Fibroblast of skin of scalp (primary cell): ENCODE results near the gene VAMP4.
"Not testable (repeated sequence)": the region's sequence is repeated elsewhere in the genome, so short reads cannot be mapped to it uniquely, and the experiment has no call there.

Source experiments
- DNase-seq: peaks from one replicate; pipeline ENCODE4 v3.0.0-alpha.2; 2013

Gene VAMP4

GRCh38 chr1:171751221-171751620, 9.4 kb upstream of the VAMP4 start:
- DNase-seq = no peak

DNA sequence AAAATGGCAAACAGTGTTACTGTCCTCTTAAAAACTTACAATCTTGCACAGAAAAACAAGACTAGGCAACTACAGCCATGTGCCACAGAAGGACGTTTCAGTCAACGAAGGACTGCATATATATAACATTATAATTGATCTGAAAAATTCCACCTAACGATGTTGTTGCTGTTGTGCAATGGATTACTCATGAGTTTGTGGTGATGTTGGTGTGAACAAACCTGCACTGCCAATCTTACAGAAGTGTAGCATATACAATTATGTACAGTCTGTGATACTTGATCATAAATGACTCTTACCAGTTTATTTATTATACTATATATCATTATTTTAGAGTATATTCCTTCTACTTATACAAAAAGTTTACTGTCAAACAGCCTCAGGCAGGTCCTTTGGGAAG, 6.8 kb upstream of the VAMP4 start:
- DNase-seq = no peak

GRCh38 chr1:171744986-171745385, 3.1 kb upstream of the VAMP4 start:
- no peak for DNase-seq

- DNase-seq = peak; percentile 42
Observed at GRCh38 chr1:171743081-171743870, 1.4 kb upstream of the VAMP4 start.

GRCh38 chr1:171742577-171742922, 685 bp upstream of the VAMP4 start:
- peak; percentile 35 for DNase-seq

DNA sequence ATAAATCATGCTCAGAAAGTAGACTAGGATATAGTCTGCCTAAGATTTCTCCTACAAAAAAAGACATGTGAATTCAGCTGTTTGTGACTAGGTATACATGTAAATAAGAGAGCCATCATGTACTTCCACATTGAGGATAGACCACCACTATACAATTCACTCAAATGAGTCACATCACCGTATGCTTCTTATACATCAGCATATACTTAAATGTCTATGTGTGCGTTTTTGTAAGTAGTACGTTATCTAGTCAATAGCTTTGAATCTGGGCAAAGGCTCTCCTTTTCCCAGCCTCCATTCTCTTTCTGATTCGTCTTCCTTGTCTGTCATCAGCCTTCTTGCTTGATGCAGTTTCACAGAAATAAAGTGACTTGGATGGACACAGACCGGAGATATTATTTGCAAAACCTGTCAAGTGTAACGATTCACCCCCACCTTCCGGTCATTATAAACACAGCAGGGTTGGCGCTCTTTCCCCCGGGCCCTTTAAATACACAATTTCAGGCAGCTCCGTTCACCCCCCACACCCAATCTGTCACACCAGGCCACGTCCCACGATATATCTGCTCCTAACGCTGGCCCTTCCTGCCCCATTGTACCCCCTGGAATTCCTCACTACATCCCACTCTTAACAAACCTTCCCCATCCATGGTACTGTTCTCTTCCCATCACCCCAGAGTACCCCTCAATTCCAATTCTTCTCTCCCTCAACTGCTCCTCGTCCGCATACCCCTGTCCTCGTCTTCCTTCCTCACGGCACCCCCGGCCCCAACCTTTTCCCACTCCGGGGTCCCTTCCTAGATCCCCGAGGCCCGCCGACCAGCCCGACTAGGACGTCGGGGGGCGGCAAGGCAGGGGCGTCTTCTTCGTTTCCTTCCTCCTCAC, 636 bp downstream of the VAMP4 start:
- DNase-seq = peak; percentile 36

GRCh38 chr1:171740356-171740863, 1.5 kb downstream of the VAMP4 start:
- no peak for DNase-seq

DNA sequence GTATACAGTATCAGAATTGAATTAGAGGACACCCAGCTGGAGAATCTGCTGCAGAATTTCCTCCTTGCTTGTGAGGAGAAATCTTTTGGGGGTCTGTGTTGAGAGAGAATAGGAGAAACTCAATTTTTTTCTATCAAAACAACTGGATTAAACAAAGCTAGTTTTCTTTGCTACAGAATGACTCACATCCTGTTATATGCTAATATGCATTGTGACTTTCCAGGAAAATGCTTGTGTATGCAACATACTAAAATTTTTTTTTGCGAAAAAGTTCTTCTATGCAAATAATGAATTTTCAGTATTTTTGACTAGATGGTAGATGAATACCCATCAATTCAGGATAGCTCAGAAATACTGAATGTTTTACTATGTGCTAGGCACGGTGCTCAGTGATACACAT, 2.2 kb downstream of the VAMP4 start:
- no peak for DNase-seq

- DNase-seq = peak; percentile 26
Observed at GRCh38 chr1:171738911-171739310, 3.0 kb downstream of the VAMP4 start.

DNA sequence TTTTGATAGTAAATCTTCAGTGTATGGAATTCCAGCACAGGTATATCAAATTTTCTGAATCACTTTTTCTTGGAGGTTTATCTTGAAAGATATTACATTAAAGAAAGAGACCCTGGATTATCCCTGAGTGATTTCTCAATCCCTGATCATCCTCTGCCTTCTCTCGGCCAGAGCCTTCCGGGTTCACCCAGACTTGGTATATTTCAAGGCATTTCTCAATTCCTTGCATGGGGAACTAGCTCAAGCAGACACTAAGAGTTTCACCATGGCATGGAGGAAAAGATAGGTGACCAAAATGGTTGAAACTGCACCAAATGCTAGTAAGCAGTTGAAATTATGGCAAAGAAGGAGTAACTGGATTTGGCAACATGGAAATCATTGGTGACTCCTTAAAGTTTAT, 5.7 kb downstream of the VAMP4 start:
- DNase-seq = no peak

DNA sequence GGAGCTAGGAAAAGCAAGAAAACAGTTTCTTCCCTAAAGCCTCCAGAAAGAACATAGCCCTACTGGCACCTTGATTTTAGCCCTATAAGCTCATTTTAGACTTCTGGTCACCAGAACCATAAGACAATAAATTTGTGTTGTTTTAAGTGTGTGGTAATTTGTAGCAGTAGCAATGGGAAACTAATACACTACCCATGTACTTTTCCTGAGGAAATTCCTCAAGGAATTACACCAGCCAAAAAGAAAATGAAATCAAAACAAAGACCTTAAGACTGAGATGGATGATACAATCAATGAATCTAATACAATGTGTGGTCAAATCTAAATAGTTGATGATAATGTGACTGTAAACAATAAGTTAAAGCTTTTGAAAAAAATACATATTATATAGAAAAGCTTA, 11.8 kb downstream of the VAMP4 start:
- peak; percentile 42 for DNase-seq

- DNase-seq = no peak
Observed at GRCh38 chr1:171727778-171728177, 14.1 kb downstream of the VAMP4 start.

DNA sequence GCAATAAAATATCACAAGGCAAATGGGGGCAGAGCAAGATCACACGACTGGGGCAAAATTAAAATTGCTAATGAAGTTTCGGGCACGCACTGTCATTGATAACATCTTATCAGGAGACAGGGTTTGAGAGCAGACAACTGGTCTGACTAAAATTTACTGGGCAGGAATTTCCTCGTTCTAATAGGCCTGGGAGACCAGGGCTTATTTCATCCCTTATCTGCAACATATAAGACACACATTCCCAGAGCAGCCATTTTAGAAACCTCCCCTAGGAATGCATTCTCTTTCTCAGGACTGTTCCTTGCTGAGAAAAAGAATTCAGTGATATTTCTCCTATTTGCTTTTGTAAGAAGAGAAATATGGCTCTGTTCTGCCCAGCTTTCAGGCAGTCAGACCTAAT, 18.7 kb downstream of the VAMP4 start:
- not testable (repeated sequence) for DNase-seq

GRCh38 chr1:171718848-171719247, 23.0 kb downstream of the VAMP4 start:
- DNase-seq = no peak

GRCh38 chr1:171718216-171718615, 23.6 kb downstream of the VAMP4 start:
- DNase-seq = peak; percentile 11

DNA sequence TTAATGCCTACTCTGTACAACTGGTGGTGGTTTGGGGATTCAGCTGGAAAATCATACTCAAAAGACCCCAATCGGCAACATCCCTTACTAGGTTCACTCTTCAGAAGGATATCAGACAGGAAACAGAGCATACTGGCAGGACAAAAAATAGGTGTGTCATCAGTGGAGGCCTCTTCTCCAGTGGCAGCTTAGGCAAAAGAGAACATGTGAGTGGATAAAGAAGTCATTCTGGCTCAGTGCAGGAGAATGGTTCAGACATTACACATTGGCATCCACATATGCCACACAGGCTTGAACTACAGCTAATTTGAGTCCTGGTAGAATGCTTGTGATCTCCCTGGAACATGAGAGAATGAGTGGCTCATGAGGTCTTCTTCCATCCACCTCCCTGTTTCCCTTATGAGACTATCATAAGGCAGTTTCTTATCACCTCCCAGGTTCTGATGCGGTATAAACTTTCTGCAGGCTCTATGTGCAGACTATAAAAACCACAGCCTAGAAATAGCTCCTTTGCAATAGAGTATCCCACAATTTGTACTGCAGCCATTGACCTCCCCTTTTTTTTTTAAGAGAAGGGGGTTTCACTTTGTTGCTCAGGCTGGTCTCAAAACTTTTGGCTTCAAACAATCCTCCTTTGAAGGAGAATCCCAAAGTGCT, 24.7 kb downstream of the VAMP4 start:
- DNase-seq = no peak

- no peak for DNase-seq
Observed at GRCh38 chr1:171716616-171717015, 25.2 kb downstream of the VAMP4 start.

- DNase-seq = peak; percentile 21
Observed at GRCh38 chr1:171715813-171716251, 26.0 kb downstream of the VAMP4 start.

GRCh38 chr1:171712341-171712740, 29.5 kb downstream of the VAMP4 start:
- no peak for DNase-seq

GRCh38 chr1:171711643-171712042, 30.2 kb downstream of the VAMP4 start:
- DNase-seq = no peak

- no peak for DNase-seq
Observed at GRCh38 chr1:171707583-171707982, 34.3 kb downstream of the VAMP4 start.

- DNase-seq = no peak
Observed at GRCh38 chr1:171702598-171702997, 39.3 kb downstream of the VAMP4 start.

DNA sequence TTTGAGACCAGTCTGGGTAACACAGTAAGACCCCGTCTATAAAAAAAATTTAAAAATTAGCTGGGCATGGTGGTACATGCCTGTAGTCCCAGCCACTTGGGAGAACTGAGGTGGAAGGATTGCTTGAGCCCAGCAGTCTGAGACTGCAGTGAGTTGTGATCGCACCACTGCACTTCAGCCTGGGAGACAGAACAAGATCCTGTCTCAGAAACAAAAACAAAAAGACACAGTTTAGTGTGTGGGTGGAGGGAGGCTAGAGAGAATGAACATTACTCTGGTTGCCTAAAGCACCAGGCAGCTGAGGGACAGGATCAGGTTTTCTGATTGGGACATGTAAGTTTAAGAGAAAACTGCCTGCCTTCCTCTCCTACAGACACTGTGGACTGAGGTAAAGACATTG, 42.3 kb downstream of the VAMP4 start:
- DNase-seq = no peak
